GM21786 (cell line): ENCODE results near the gene ZNF100.
"Not testable (repeated sequence)": the region's sequence is repeated elsewhere in the genome, so short reads cannot be mapped to it uniquely, and the experiment has no call there.

ENCODE experiments used
- ATAC-seq: cut with Tn5 transposase; IDR thresholded peaks from one replicate; pipeline ENCODE4 v1.9.1; 2021; ENCODE audit not compliant: unreplicated experiment

Gene ZNF100

GRCh38 chr19:21705393-21705792 lies 62.0 kb downstream of the ZNF100 start:
- ATAC-seq: no peak

GRCh38 chr19:21704320-21704719 lies 63.1 kb downstream of the ZNF100 start:
- no peak for ATAC-seq

- ATAC-seq: no peak
Measured at GRCh38 chr19:21699197-21699596, 68.2 kb downstream of the ZNF100 start.

- no peak for ATAC-seq
Measured at GRCh38 chr19:21698215-21698614, 69.2 kb downstream of the ZNF100 start.

- no peak for ATAC-seq
Measured at GRCh38 chr19:21697698-21698097, 69.7 kb downstream of the ZNF100 start.

- no peak for ATAC-seq
Measured at GRCh38 chr19:21694171-21694906, 73.0 kb downstream of the ZNF100 start.

GRCh38 chr19:21693399-21693798 lies 74.0 kb downstream of the ZNF100 start:
- no peak for ATAC-seq

- ATAC-seq: no peak
Measured at GRCh38 chr19:21691661-21692060, 75.7 kb downstream of the ZNF100 start.

- no peak for ATAC-seq
Measured at GRCh38 chr19:21688464-21688863, 78.9 kb downstream of the ZNF100 start.

GRCh38 chr19:21680671-21681070 lies 86.7 kb downstream of the ZNF100 start:
- ATAC-seq: no peak

- no peak for ATAC-seq
Measured at GRCh38 chr19:21680026-21680425, 87.4 kb downstream of the ZNF100 start.

- ATAC-seq: no peak
Measured at GRCh38 chr19:21677696-21678418, 89.5 kb downstream of the ZNF100 start.

GRCh38 chr19:21674454-21674853 lies 92.9 kb downstream of the ZNF100 start:
- ATAC-seq: no peak

- not testable (repeated sequence) for ATAC-seq
Measured at GRCh38 chr19:21673479-21673878, 93.9 kb downstream of the ZNF100 start.
